PC-9 (cell line): ENCODE measurements around the gene KTN1.

Experiments used
- CTCF ChIP-seq: fragments of 200-600 bp; sonication (generic); conservative IDR thresholded peaks from 2 replicates; pipeline ENCODE4 v1.6.1; 2017; ENCODE audit warnings: mixed run types, antibody characterized with exemption, mild to moderate bottlenecking, moderate library complexity
- EZH2 ChIP-seq: fragments of 200-600 bp; sonication (generic); IDR thresholded peaks from 2 replicates; pipeline ENCODE4 v1.8.0; 2017; ENCODE audit warnings: antibody characterized with exemption, low read depth

DNA sequence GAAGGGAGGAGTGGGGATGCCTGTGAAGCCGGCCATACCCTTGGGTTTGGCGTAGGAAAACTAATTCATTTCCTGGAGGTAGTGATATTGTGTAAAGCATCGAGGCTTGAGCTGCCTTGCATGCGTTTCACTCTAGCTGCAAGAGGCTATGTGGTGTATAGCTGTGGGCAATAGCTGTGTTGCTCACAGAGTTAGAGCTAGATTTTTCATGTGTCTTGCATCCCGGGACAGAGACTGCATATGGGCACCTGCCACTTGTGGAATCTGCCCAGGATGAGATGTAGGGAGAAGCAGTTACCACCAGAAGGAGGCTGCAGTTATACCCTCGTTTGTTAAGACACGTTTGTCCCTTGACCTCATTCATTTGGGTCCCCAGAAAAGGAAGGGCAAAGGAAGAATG, 106.7 kb downstream of the KTN1 start:
- no peak for TF ChIP-seq CTCF
- TF ChIP-seq EZH2 = no peak
